Chondrocyte (in vitro differentiated cells): ENCODE results near the gene POLA1. TPM values are rescaled to one million over a fixed set of nuclear protein-coding genes. Genes with fewer than 3 reads are reported as not detected.

ENCODE experiments used
- DNase-seq: peaks from one replicate; pipeline ENCODE4 v3.0.0; 2021; ENCODE audit warnings: mixed read lengths, low spot score
- H3K27ac Mint-ChIP-seq: one replicate; pipeline ENCODE4 v1.8.0; 2021; ENCODE audit warnings: mild to moderate bottlenecking, moderate library complexity, mixed read lengths; ENCODE audit not compliant: unreplicated experiment
- H3K27me3 Mint-ChIP-seq: 2 replicates; pipeline ENCODE4 v1.8.0; 2021; ENCODE audit warnings: low read depth, mixed read lengths
- H3K36me3 Mint-ChIP-seq: 2 replicates; pipeline ENCODE4 v1.8.0; 2021; ENCODE audit warnings: low read depth, mixed read lengths
- H3K4me1 Mint-ChIP-seq: 2 replicates; pipeline ENCODE4 v1.8.0; 2021; ENCODE audit warnings: low read depth, mild to moderate bottlenecking, mixed read lengths
- H3K4me3 Mint-ChIP-seq: one replicate; pipeline ENCODE4 v1.8.0; 2021; ENCODE audit warnings: mild to moderate bottlenecking, moderate library complexity, mixed read lengths; ENCODE audit not compliant: unreplicated experiment
- H3K9me3 Mint-ChIP-seq: 2 replicates; pipeline ENCODE4 v1.8.0; 2021; ENCODE audit warnings: low read depth, mixed read lengths
- CTCF ChIP-seq: fragments of 200-600 bp; sonication (generic); IDR thresholded peaks from 2 replicates; pipeline ENCODE4 v1.5.0; 2021; ENCODE audit warnings: antibody characterized with exemption, mild to moderate bottlenecking, moderate library complexity
- total RNA-seq: library from RNA; stranded (reverse); gene quantifications from 3 replicates; pipeline ENCODE4 v1.2.1, GENCODE V29; 2021

The POLA1 gene
- total RNA-seq, 1 donor from 2014 or later = 10.8 TPM

- Mint-ChIP-seq H3K36me3 (peaks cover 1% of the 10 kb centered on the region), H3K9me3 (no peaks in the 10 kb centered on the region), H3K27ac (no peak overlapping the region), H3K4me3 (no peak overlapping the region), H3K4me1 (peaks cover 30% of the 10 kb centered on the region), H3K27me3 (peaks cover 79% of the 10 kb centered on the region)
- TF ChIP-seq CTCF = no peak
- DNase-seq = no peak
These were observed 317.3 kb downstream of the POLA1 start for GRCh38 chrX:25010784-25011588.

DNA sequence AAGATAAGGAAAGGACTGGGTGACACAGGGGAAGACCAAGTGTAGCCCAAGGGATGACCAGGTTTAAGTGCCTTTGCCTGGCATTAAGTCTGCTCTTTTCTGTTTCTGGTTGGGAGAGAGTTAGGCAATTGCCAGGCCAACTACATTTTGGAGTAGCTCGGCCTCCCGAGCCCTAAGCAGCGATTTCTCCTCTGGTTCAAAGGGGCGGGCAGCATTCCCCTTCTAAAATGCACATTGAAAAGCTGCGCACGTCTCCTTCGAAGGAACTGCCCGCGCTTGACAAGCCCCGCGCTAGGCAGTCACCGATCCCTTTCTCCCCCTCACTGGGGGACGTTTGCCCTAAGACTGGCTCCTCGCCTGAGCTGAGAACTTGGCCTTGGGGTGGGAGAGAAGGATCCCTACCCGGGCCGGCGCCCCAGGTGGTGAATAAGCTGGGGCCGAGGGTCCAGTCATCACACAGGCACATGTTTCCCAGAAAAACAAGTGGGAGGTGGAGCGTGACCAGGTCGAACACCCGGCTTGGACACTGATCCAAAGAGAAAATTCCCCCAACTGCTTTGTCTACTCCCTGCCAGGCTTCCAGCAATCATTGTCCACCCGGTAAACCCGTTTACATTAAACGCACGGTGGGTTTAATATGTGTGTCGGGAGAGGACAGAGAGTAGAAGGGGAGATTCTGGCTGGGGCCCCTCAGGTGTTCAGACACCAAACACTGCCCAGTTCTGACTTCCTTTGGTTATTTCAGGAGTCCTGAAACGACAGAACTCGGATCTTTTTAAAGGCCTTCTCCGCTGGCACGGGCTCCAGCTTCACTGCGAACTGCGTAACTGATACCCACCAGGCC is 318.1 kb downstream of the POLA1 start:
- H3K9me3 Mint-ChIP-seq = no peaks in the 10 kb centered on the region
- H3K27me3 Mint-ChIP-seq = peaks cover 79% of the 10 kb centered on the region
- H3K4me1 Mint-ChIP-seq = peaks cover 27% of the 10 kb centered on the region
- H3K4me3 Mint-ChIP-seq = no peak overlapping the region
- DNase-seq = no peak
- H3K36me3 Mint-ChIP-seq = peaks cover 1% of the 10 kb centered on the region
- TF ChIP-seq CTCF = no peak
- no peak overlapping the region for H3K27ac Mint-ChIP-seq

DNA sequence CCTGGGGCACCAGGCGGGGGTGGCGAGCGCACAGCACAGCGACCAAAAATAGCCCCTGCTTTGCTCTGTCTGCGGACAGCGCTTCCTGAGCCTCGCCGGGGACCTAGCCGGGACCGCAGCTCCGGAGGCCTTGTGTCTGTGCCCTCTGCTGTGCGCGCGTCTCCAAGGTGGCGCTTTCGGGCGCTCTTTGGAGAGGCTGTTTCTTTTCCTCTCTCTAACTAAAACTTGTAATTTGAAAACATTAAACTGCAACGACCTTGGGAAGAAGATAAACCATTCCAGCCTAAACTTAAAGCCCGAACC is 318.7 kb downstream of the POLA1 start:
- no peak for TF ChIP-seq CTCF
- H3K4me1 Mint-ChIP-seq = peaks cover 29% of the 10 kb centered on the region
- peak overlapping the region; percentile 47 for H3K4me3 Mint-ChIP-seq
- no peak overlapping the region for H3K27ac Mint-ChIP-seq
- peaks cover 83% of the 10 kb centered on the region for H3K27me3 Mint-ChIP-seq
- peaks cover 1% of the 10 kb centered on the region for H3K36me3 Mint-ChIP-seq
- no peaks in the 10 kb centered on the region for H3K9me3 Mint-ChIP-seq
- DNase-seq = no peak

DNA sequence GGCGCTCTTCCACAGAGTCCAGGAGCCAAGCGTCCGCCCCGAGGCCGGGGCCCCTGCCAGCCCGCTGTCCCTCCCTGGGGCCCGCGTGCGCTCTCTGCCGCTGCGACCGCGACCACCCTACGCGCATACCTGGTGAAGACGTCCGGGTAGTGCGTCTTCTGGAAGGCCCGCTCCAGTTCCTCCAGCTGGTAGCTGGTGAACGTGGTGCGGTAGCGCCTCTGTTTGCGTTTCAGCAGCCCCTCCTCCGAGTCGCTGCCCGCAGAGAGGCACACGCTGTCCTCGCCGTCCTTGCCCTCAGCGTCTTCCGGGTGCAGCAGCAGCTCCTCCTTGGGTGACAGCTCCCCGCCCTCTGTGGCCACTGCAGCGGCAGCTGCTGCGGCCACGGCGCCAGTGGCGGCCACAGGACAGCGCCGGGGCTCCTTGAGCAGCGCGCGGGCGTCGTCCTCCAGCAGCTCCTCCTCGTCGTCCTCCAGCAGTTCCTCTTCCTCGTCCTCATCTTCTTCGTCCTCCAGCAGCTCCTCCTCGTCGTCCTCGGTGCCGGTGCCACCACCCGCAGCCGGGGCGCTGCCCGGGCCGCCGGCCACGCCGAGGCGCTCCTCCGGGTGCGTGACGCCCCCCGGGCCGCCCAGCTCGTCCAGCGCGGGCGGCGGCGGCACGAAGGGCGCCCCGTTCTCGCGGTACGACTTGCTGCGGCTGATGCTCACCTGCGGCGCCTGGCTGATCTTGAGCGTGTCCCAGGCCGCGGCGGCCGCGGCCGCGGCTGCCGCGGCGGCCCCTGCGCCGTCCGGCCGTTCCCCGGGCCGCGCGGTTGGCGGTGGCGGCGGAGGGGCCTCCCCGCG is 319.3 kb downstream of the POLA1 start:
- Mint-ChIP-seq H3K9me3 (no peaks in the 10 kb centered on the region), H3K4me1 (peaks cover 33% of the 10 kb centered on the region), H3K27me3 (peaks cover 83% of the 10 kb centered on the region), H3K27ac (no peak overlapping the region), H3K36me3 (peaks cover 1% of the 10 kb centered on the region), H3K4me3 (peak overlapping the region; percentile 54)
- no peak for DNase-seq
- no peak for TF ChIP-seq CTCF
